ENCODE measurements around the gene FLT1.

DNA sequence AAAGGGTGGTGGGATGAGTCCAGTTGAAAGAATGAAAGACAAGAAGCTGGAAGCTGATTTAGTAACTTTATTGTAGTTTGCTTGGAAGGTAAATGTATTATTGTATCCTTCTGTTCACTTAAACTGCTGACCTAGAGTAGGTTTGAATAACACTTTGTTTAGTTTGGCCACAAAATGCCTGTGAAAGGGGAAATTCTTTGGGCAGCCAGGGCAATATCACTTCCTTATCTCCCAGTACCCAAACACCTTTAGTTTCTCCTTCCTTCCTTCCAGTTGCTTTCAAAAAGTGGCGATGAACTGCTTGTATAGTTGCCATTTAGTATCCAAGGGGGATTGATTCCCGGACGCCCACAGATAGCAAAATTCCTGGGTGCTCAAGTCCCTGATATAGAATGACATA is 236.5 kb downstream of the FLT1 start:
- TF ChIP-seq, protein P1, sequence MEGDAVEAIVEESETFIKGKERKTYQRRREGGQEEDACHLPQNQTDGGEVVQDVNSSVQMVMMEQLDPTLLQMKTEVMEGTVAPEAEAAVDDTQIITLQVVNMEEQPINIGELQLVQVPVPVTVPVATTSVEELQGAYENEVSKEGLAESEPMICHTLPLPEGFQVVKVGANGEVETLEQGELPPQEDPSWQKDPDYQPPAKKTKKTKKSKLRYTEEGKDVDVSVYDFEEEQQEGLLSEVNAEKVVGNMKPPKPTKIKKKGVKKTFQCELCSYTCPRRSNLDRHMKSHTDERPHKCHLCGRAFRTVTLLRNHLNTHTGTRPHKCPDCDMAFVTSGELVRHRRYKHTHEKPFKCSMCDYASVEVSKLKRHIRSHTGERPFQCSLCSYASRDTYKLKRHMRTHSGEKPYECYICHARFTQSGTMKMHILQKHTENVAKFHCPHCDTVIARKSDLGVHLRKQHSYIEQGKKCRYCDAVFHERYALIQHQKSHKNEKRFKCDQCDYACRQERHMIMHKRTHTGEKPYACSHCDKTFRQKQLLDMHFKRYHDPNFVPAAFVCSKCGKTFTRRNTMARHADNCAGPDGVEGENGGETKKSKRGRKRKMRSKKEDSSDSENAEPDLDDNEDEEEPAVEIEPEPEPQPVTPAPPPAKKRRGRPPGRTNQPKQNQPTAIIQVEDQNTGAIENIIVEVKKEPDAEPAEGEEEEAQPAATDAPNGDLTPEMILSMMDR (IDR thresholded peaks at IDR 0.05) = no peak
- TF ChIP-seq ZFX (IDR thresholded peaks at IDR 0.05; ENCODE audit: borderline replicate concordance) = no peak

Data from 22Rv1 (cell line).